NCI-H2196 treated with DMSO at 0.1 percent for 48 hours (cell line): ENCODE measurements around the gene ZNRF1.
"Not testable (repeated sequence)": the region's sequence is repeated elsewhere in the genome, so short reads cannot be mapped to it uniquely, and the experiment has no call there.

ENCODE experiments used
- DNase-seq: peaks from one replicate; lab custom pipeline; 2025; ENCODE audit not compliant: unreplicated experiment; lab: John Stamatoyannopoulos, UW

The ZNRF1 gene

DNA sequence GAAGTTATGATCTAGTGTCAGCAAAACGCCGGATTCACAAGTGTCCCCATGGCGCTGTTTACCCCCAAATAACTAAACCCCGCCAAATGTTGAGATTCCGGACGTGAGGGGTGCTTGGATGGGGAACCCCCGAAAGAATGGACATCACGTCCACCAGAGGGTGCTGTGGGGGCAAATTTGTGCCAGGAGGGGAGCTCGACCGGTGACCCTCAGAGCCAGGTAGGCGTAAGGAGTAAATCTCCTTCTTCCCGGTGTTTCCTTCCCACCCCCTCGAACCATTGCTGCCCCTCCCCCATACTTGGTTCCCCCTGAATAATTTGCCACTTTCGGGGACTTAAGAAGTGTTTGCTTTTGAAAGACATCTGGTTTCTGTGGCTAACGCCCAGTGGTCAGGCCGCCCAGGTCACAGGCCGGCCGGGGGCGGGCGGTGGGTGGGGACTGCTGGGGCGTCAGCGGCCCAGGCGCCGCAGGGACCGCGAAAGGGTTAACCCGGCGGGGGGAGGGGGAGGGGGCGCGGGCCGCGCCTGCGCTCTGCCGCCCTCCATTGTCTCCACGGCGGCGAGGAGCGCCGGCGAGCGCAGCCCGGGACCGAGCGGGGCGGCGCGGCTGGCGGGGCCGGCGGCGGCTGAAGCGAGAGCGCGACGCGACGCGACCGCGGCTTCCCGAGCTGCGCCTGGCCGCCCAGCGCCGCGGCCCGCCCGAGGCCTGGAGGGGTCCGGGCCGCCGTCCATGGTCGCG is at the start of gene ZNRF1:
ZNRF1 (plus strand) TSS at position 544 of the 738 bp plus-strand sequence. CDS start 648 bp downstream, outside the sequence.
- peak; percentile 37 for DNase-seq

- no peak for DNase-seq
These were observed 49.5 kb upstream of the ZNRF1 start for GRCh38 chr16:74949309-74949708.

- DNase-seq: no peak
These were observed 48.3 kb upstream of the ZNRF1 start for GRCh38 chr16:74950511-74950910.

DNA sequence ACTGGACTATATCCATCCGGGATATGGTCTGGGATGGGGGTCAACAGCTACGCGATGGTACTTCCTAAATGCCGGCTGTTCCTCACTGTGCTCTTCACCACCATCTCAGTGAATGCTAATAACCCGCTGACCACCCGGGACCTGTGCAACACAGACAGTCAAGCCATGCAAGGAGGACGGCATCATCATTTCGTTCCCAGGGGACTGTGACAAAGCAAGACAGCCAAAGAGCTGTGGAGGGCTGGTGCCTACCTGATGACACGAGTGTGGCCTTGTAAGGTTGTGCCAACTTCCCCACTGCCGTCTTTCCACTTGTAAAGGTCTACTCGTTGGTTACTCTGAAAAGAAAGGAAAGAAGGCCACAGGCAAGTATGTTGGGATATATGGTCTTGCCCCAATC is 47.6 kb upstream of the ZNRF1 start:
- DNase-seq: no peak

DNA sequence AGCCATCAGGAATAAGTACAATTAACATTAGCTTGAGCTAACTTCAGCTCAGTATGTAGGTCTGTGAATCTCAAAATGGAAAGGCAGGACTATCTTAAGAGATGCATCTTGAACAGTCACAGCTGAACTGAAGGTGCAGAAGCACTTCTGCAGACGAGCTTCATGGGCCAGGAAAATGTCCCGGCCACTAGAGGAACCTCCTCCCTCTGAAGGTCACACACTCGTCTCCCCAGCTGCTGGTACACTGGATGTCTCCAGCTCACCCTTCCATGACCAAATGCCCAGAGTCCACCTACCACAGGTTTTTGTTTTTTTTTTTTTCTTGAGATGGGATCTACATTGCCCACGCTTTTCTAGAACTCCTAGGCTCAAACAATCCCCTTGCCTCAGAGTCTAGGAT is 47.1 kb upstream of the ZNRF1 start:
- DNase-seq: no peak

GRCh38 chr16:74954763-74955162 is 44.1 kb upstream of the ZNRF1 start:
- no peak for DNase-seq

DNA sequence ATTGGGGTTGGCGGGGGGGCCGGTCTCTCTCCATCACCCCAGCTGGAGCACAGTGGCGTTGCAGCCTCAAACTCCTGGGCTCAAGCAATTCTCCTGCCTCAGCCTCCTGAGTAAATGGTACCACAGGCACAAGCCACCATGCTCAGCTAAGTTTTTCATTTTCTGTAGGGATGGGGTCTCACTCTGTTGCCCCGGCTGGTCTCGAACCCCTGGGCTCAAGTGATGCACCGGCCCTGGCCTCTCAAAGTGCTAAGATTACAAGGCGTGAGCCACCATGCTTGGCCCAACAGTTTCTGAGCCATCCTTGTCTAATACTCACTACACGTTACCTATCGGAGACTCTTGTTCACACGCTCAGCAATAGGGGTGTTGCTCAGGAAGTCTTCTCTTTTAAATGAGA is 25.5 kb upstream of the ZNRF1 start:
- DNase-seq: no peak

- no peak for DNase-seq
These were observed 23.2 kb upstream of the ZNRF1 start for GRCh38 chr16:74975591-74975990.

GRCh38 chr16:74982256-74982655 is 16.6 kb upstream of the ZNRF1 start:
- DNase-seq: no peak

- DNase-seq: no peak
These were observed 14.7 kb upstream of the ZNRF1 start for GRCh38 chr16:74984194-74984528.

DNA sequence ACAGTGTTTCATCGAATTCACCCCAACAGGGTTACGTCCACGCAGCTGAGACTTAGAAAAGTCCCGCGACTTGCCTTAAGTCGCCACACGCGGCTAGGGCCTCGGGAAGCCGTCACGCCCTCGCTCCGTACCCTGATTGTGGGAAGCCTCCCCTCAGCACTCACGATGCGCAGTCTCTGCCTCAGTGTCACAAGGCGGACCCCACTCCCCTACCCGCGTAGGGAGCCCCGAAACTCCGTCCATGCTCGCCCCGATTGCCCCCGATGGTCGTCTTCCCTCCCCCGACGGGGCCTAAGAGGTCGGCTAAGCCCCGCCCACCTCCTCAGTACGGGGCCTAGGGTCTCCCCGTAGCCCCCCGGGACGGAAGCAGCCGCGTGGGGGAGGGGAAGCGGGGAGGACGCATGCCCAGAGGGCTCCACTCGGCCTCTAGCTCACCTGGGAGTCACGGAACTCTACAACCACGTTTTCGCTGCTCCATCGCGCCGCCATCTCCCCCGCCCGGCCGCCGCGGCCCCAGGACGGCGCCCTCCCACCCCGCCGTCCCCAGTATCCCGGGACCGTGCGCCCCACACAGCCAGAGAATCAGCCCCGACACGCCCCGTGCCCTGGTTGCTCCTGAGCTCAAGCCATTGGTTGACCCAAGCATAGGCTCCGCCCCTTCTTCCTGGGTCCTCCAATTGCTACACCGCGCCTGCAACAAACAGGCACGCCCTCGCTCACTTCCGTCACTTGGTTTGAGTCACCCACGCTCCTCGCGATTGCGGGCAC is 14.1 kb upstream of the ZNRF1 start, which contains the start of gene WDR59:
WDR59 (minus strand) TSS at position 595 of the 768 bp plus-strand sequence; CDS start at position 489, 106 bp downstream.
- DNase-seq: peak; percentile 92

GRCh38 chr16:74987027-74987681 is 11.7 kb upstream of the ZNRF1 start:
- no peak for DNase-seq

GRCh38 chr16:74989864-74990263 is 9.0 kb upstream of the ZNRF1 start:
- DNase-seq: not testable (repeated sequence)

DNA sequence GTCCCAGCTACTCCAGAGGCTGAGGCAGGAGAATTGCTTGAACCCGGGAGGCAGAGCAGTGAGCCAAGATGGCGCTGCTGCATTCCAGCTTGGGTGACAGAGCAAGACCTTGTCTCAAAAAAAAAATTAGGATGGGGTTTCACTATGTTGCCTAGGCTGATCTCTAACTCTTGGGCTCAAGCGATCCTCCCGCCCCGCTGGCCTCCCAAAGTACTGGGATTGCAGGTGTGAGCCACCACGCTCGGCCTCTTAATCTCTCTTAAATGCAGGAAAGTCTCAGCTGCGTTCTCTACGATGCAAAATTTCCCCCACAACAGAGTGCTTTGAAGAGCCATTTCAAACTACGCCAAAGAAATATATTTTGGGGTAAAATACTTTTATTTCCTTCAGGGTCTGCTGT is 8.0 kb upstream of the ZNRF1 start:
- no peak for DNase-seq

GRCh38 chr16:74991268-74991592 is 7.6 kb upstream of the ZNRF1 start:
- no peak for DNase-seq

GRCh38 chr16:74991593-74992403 is 7.0 kb upstream of the ZNRF1 start:
- DNase-seq: no peak

DNA sequence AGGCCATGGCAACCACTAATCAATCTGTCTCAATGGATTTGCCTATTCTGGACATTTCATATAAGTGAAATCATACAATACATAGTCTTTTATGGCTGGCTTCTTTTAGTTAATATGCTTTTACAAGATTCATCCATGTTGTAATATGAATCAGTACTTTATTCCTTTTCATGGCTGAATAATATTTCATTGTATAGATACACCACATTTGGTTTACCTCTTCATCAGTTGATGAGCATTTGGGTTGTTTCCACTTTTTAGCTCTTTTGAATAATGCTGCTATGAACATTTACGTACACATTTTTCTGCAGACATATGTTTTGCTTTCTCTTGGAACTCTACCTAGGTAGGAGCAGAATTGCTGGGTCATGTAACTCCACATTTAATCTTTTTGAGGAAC is 2.8 kb upstream of the ZNRF1 start:
- DNase-seq: no peak

- no peak for DNase-seq
These were observed 1.8 kb upstream of the ZNRF1 start for GRCh38 chr16:74997042-74997491.

DNA sequence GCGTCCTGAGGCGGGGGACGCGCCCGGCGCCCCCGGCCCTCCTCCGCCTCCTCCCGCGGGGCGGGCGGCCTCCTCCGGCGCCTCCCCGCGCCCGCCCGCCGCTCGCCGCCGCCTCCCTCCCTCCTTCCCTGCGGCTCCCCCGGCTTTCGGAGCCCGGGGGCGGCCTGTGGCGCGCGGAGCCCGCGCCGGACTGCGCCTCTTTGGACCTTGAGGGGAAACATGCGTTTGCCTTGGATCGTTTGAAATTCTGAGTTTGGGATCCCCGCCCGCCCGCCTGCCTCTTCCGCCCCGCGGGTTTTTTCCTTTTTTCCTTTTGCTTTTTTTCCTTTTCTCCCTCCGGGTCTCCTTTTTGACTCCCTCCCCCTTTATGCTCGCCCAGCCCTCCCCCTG is 390 bp downstream of the ZNRF1 start:
- DNase-seq: no peak

DNA sequence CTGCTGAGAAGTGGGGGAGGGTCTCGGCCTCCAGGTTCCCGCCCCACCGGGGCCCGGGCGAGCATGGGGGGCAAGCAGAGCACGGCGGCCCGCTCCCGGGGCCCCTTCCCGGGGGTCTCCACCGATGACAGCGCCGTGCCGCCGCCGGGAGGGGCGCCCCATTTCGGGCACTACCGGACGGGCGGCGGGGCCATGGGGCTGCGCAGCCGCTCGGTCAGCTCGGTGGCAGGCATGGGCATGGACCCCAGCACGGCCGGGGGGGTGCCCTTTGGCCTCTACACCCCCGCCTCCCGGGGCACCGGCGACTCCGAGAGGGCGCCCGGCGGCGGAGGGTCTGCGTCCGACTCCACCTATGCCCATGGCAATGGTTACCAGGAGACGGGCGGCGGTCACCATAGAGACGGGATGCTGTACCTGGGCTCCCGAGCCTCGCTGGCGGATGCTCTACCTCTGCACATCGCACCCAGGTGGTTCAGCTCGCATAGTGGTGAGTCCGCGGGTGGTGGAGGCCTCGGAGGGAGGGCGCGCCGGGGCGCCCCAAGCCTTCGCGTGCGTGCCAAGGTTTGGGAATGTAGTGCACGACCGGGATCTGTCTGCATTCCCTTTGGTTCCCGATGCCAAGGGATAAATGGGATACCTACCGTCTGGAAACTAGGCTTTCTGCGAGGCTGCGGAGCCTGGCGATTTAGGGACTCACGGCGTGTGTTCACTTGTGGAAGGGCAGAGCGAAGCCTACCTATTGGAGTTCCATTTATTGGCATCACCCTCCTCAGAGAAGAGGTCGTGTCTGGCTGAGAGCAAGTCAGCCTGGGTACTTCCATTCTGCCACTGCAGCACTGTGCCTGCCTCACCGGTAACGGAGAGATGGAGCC is 1.0 kb downstream of the ZNRF1 start:
- DNase-seq: no peak
